Thyroid gland (tissue), 4 donors: ENCODE results near the gene FNDC3B.

ENCODE experiments used
- POLR2A ChIP-seq, 2 donors: fragments of 450-650 bp; IDR thresholded peaks; one replicate each; pipeline ENCODE4 v1.6.1; 2017; ENCODE audit warnings: antibody characterized with exemption in 2 of 2, mild to moderate bottlenecking in 2 of 2, moderate library complexity in 1 of 2
- TF ChIP-seq, protein P1 (sequence below), 6 experiments: fragments of 200-600 bp in 3 of 6; fragments of 450-650 bp in 3 of 6; sonication (generic) in 3 of 6; IDR thresholded peaks; one replicate each; pipeline ENCODE4 v1.5.1; 2016 to 2019; ENCODE audit warnings: antibody characterized with exemption in 6 of 6, mild to moderate bottlenecking in 2 of 6, inconsistent platforms in 1 of 6, moderate library complexity in 1 of 6

DNA sequence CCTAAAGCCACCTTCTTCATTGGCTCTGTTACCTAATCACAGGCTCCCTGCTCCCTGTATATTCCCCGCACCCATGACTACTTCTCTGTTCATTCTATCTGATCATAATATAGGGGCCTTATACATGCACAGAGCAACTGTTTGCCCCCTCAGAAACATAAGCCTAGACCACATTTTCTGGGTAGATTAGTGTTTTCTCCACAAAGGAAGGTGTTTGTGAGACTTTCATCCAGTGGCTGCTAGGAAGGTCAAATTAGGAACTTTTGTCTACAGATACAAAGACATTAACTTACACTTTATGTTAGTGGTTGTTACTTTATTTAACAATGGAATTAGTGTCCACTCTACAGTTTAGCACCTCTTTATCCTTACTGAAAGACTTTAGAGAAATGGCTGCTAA lies 234.0 kb downstream of the FNDC3B start:
- TF ChIP-seq, protein P1, sequence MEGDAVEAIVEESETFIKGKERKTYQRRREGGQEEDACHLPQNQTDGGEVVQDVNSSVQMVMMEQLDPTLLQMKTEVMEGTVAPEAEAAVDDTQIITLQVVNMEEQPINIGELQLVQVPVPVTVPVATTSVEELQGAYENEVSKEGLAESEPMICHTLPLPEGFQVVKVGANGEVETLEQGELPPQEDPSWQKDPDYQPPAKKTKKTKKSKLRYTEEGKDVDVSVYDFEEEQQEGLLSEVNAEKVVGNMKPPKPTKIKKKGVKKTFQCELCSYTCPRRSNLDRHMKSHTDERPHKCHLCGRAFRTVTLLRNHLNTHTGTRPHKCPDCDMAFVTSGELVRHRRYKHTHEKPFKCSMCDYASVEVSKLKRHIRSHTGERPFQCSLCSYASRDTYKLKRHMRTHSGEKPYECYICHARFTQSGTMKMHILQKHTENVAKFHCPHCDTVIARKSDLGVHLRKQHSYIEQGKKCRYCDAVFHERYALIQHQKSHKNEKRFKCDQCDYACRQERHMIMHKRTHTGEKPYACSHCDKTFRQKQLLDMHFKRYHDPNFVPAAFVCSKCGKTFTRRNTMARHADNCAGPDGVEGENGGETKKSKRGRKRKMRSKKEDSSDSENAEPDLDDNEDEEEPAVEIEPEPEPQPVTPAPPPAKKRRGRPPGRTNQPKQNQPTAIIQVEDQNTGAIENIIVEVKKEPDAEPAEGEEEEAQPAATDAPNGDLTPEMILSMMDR (IDR thresholded peaks at IDR 0.05): no peak
- no peak for TF ChIP-seq POLR2A (IDR thresholded peaks at IDR 0.05)
